Cortex of kidney (tissue), 1 donor: ENCODE results near the gene RIPPLY2.
"Not testable (repeated sequence)": the region's sequence is repeated elsewhere in the genome, so short reads cannot be mapped to it uniquely, and the experiment has no call there.

Experiments
- DNase-seq: peaks from one replicate; lab custom pipeline; 2025; lab: John Stamatoyannopoulos, UW

RIPPLY2 gene

GRCh38 chr6:83860359-83860755 is 7.2 kb downstream of the RIPPLY2 start:
- DNase-seq = no peak

DNA sequence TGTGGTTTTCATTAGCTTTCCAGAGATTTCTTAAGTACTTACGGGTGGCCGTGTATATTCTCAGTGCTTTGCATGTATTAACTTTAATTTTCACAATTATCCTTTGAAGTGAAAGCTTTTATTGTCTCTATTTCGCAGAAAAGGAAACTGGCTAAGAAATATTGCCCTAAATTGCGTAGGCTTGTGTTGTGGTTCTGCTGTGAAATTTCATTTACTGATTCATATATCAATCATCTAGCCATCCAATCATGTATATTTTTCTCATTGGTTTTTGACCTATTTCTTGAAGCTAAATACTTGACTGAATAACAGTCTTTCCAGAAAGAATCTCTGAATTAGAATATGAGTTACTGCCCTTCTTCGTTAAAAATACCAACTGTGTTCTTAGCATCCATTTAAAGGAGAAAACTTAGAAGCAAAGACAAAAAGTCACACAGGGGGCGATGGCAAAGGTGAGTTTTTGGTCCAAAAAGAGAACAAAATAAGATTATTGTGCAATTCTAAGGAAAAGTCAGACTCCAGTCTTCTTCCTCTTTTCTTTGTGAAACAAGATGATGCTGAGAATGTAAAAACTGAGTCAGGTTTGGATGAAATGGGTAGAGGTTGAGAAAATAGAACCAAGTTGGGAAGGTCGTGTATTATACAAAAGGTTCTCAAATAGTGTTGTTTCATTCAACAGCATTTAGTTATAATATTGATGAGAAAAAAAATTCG is 7.8 kb downstream of the RIPPLY2 start:
- no peak for DNase-seq

GRCh38 chr6:83862776-83863471 is 9.8 kb downstream of the RIPPLY2 start:
- no peak for DNase-seq

GRCh38 chr6:83867043-83867442 is 13.9 kb downstream of the RIPPLY2 start:
- DNase-seq = no peak

- DNase-seq = no peak
These were observed 14.5 kb downstream of the RIPPLY2 start for GRCh38 chr6:83867527-83868161.

- DNase-seq = no peak
These were observed 15.5 kb downstream of the RIPPLY2 start for GRCh38 chr6:83868639-83869038.

- no peak for DNase-seq
These were observed 17.5 kb downstream of the RIPPLY2 start for GRCh38 chr6:83870649-83871048.

- DNase-seq = no peak
These were observed 19.4 kb downstream of the RIPPLY2 start for GRCh38 chr6:83872386-83873118.

DNA sequence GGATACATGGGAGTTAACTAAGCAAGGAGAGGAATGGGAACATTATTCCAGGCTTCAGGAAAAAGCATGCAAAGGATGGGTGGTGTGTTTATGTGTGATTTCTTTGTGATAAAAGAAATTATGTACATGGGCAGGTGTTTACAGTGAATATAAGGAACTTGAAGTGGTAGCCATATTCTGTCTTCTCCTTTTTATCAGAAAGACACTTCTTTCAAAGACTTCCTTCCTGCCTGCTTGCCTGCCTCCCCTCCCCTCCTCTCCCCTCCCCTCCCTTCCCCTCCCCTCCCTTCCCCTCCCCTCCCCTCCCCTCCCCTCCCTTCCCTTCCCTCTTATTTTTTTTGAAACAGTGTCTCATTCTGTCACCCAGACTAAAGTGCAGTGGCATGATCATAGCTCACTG is 20.7 kb downstream of the RIPPLY2 start:
- DNase-seq = no peak

GRCh38 chr6:83875843-83876242 is 22.7 kb downstream of the RIPPLY2 start:
- DNase-seq = no peak

- DNase-seq = no peak
These were observed 25.9 kb downstream of the RIPPLY2 start for GRCh38 chr6:83878902-83879644.

- no peak for DNase-seq
These were observed 26.6 kb downstream of the RIPPLY2 start for GRCh38 chr6:83879746-83880145.

GRCh38 chr6:83883240-83883639 is 30.1 kb downstream of the RIPPLY2 start:
- DNase-seq = no peak

DNA sequence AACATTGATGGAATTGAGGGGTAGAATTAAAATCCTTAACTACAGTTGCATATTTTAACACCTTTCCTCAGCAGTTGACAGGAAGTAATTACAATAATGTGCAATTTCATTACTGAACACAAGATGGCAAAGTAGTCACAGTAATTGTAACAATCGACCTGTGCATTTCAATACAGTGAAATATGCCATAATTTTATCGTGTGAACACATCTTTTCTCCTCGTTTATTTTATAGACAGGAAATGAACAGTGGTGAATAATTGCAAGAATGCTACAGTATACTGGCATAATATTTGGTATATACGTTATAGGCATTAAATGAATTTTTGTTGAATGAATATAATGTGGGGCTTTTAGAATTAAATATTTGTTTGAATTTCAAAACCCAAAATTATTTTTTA is 31.4 kb downstream of the RIPPLY2 start:
- no peak for DNase-seq

DNA sequence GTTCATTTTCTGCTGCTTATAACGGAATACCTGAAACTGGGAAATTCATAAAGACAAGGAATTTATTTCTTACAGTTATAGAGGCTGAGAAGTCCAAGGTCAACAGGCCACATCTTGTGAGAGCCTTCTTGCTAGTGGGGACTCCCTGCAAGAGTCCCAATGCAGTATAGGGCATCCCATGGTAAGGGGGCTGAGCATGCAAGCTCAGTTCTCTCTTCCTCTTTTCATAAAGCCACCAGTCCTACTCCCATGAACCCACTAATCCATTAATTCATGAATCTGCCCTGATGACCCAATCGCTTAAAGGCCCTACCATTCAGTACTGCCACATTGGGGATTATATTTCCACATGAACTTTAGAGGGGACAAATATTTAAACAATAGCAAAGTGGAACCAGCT is 32.8 kb downstream of the RIPPLY2 start:
- no peak for DNase-seq

GRCh38 chr6:83889621-83890020 is 36.5 kb downstream of the RIPPLY2 start:
- DNase-seq = no peak

- DNase-seq = no peak
These were observed 37.4 kb downstream of the RIPPLY2 start for GRCh38 chr6:83890520-83890919.

- no peak for DNase-seq
These were observed 38.4 kb downstream of the RIPPLY2 start for GRCh38 chr6:83891586-83891985.

GRCh38 chr6:83893024-83893423 is 39.9 kb downstream of the RIPPLY2 start:
- DNase-seq = no peak

DNA sequence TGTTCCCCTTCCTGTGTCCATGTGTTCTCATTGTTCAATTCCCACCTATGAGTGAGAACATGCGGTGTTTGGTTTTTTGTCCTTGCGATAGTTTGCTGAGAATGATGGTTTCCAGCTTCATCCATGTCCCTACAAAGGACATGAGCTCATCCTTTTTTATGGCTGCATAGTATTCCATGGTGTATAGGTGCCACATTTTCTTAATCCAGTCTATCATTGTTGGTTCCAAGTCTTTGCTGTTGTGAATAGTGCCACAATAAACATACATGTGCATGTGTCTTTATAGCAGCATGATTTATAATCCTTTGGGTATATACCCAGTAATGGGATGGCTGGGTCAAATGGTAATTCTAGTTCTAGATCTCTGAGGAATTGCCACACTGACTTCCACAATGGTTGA is 43.9 kb downstream of the RIPPLY2 start:
- DNase-seq = not testable (repeated sequence)

DNA sequence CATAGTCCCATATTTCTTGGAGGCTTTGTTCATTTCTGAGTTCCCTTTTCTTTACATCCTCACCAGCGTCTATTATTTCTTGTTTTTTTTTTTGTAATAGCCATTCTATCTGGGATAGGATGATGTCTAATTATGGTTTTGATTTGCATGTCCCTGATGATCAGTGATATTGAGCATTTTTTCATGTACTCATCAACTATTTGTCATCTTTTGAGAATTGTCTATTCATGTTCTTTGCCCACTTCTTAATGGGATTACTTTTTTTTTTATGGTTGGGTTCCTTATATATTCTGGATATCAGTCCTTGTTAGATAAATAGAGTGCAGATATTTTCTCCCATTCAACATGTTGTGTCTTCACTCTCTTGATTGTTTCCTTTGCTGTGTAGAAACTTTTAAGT is 48.5 kb downstream of the RIPPLY2 start:
- no peak for DNase-seq

DNA sequence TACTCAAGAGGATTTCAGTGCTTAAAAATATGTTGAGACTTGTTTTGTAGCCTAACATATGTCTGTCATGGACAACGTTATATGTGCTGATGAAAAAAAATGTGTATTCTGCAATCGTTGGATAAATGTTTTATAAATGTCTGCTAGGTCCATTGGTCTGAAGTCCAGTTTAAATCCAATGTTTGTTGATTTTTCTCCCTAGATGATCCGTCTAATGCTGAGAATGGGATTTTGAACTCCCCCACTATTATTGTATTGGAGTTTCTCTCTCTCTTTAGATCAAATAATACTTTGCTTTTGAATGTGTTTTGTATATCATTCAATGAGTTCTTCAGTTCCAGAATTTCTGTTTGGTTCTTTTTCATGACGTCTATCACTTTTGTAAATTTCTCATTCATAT is 51.2 kb downstream of the RIPPLY2 start:
- DNase-seq = no peak
